HepG2 (cell line): Measurements from ENCODE around the gene PKMYT1. TPM values are rescaled to one million over a fixed set of nuclear protein-coding genes. Genes with fewer than 3 reads are reported as not detected.

ENCODE experiments used
- ATAC-seq: fragments of 200-7000 bp; cut with Tn5 transposase; 3 replicates; pipeline ENCODE4 v1.9.1; 2020; ENCODE audit warnings: mild to moderate bottlenecking, moderate library complexity
- BruUV-seq: library from RNA; stranded (reverse); fragments of 400-500 nt; replicated peaks from 2 replicates; lab custom pipeline; 2021; lab: Mats Ljungman, UMichigan
- CTCF ChIA-PET: fragments of 300-600 bp; formaldehyde crosslinking; extraction: SDS; loops from one replicate; lab custom pipeline; 2021; ENCODE audit warnings: low total read pairs, inconsistent platforms, low intra/inter-chr PET ratio; lab: Yijun Ruan, JAX
- POLR2A ChIA-PET: fragments of 350-600 bp; sonication (Branson Sonifier 250); formaldehyde crosslinking; loops from one replicate; lab custom pipeline; 2020; ENCODE audit warnings: antibody characterized with exemption, inconsistent platforms; lab: Yijun Ruan, JAX
- DNase-seq: peaks from one replicate; pipeline ENCODE4 v3.0.0-alpha.2; 2015; ENCODE audit warnings: low spot score
- FAIRE-seq: peaks from 3 replicates; lab custom pipeline; 2011; peaks lifted over from hg19 to GRCh38; lab: Jason Lieb, UNC
- H2AFZ ChIP-seq: one replicate; pipeline ENCODE4 v1.6.1; 2011; ENCODE audit warnings: low read length, inconsistent platforms
- H3K27ac ChIP-seq: fragments of 300-600 bp; 3 replicates; pipeline ENCODE4 v1.8.0; 2011; ENCODE audit warnings: mixed run types, mild to moderate bottlenecking, mixed read lengths, low read length, inconsistent platforms; ENCODE audit not compliant: insufficient read depth; ENCODE audit errors: extremely low read length
- H3K27me3 ChIP-seq, 2 experiments: fragments of 200-600 bp in 1 of 2; 2 replicates in 1 of 2; 3 replicates in 1 of 2; pipeline versions ENCODE4 v1.6.0 to v1.8.0; 2011; ENCODE audit warnings: low read length in 2 of 2, mild to moderate bottlenecking in 2 of 2, moderate library complexity in 2 of 2, inconsistent platforms in 1 of 2; ENCODE audit not compliant: insufficient read depth in 2 of 2, control insufficient read depth in 1 of 2
- H3K36me3 ChIP-seq, 2 experiments: fragments of 200-600 bp in 1 of 2; replicated peaks in 1 of 2; 2 replicates in 1 of 2; 3 replicates in 1 of 2; pipeline versions ENCODE4 v1.5.1 to v1.8.0; 2011; ENCODE audit warnings: low read length in 2 of 2, inconsistent platforms in 1 of 2; ENCODE audit not compliant: insufficient read depth in 2 of 2, control insufficient read depth in 1 of 2
- H3K4me1 ChIP-seq: 2 replicates; pipeline ENCODE4 v1.5.1; 2012; ENCODE audit warnings: low read length, inconsistent platforms; ENCODE audit not compliant: insufficient read depth
- H3K4me2 ChIP-seq: 2 replicates; pipeline ENCODE4 v1.6.0; 2011; ENCODE audit warnings: low read depth, low read length, inconsistent platforms
- H3K4me3 ChIP-seq, 3 experiments: fragments of 200-600 bp in 1 of 3; sonication (generic), shearing (Covaris generic) in 1 of 3; replicated peaks in 1 of 3; 2 replicates each; pipeline ENCODE4 v1.5.1; 2011 to 2016; ENCODE audit warnings: low read length in 3 of 3, inconsistent platforms in 2 of 3, low read depth in 2 of 3, mild to moderate bottlenecking in 2 of 3, control low read depth in 1 of 3, mixed read lengths in 1 of 3; ENCODE audit not compliant: insufficient read depth in 1 of 3
- H3K79me2 ChIP-seq: one replicate; pipeline ENCODE4 v1.6.1; 2011; ENCODE audit warnings: low read length, inconsistent platforms; ENCODE audit not compliant: insufficient read depth
- H3K9ac ChIP-seq: 2 replicates; pipeline ENCODE4 v1.6.0; 2011; ENCODE audit warnings: mild to moderate bottlenecking, low read depth, low read length, inconsistent platforms; ENCODE audit not compliant: insufficient read depth
- H3K9me3 ChIP-seq: 2 replicates; pipeline ENCODE4 v1.5.1; 2012; ENCODE audit warnings: mild to moderate bottlenecking, low read length
- H4K20me1 ChIP-seq: 2 replicates; pipeline ENCODE4 v1.6.0; 2011; ENCODE audit warnings: inconsistent platforms, mild to moderate bottlenecking, low read length, moderate library complexity; ENCODE audit not compliant: insufficient read depth
- ARID2 ChIP-seq: sonication (generic); formaldehyde crosslinking; IDR thresholded peaks from 2 replicates; pipeline ENCODE4 v1.8.1; 2022; ENCODE audit warnings: mild to moderate bottlenecking, missing genetic modification reagents, borderline replicate concordance
- DMAP1 ChIP-seq: IDR thresholded peaks from 2 replicates; pipeline ENCODE4 v1.6.1; 2016
- EED ChIP-seq: sonication (generic); formaldehyde crosslinking; IDR thresholded peaks from 2 replicates; pipeline ENCODE4 v1.5.0; 2020; ENCODE audit warnings: mild to moderate bottlenecking, missing genetic modification reagents
- FOSL2 ChIP-seq: sonication (generic); formaldehyde crosslinking; IDR thresholded peaks from 2 replicates; pipeline ENCODE4 v1.4.0; 2020; ENCODE audit warnings: missing genetic modification reagents
- GATAD2A ChIP-seq: IDR thresholded peaks from 2 replicates; pipeline ENCODE4 v1.6.1; 2016
- HMG20A ChIP-seq: IDR thresholded peaks from 2 replicates; pipeline ENCODE4 v1.6.1; 2016; ENCODE audit warnings: borderline replicate concordance
- JUNB ChIP-seq: sonication (generic); formaldehyde crosslinking; IDR thresholded peaks from 2 replicates; pipeline ENCODE4 v1.8.0; 2022; ENCODE audit warnings: missing genetic modification reagents, mild to moderate bottlenecking, borderline replicate concordance
- MED8 ChIP-seq: sonication (generic); formaldehyde crosslinking; IDR thresholded peaks from 2 replicates; pipeline ENCODE4 v1.8.1; 2023; ENCODE audit warnings: mild to moderate bottlenecking, missing genetic modification reagents; ENCODE audit not compliant: insufficient replicate concordance
- MEF2D ChIP-seq: sonication (generic); formaldehyde crosslinking; IDR thresholded peaks from 2 replicates; pipeline ENCODE4 v1.5.1; 2020; ENCODE audit warnings: mild to moderate bottlenecking, missing genetic modification reagents
- NFE2L1 ChIP-seq: sonication (generic); formaldehyde crosslinking; IDR thresholded peaks from 2 replicates; pipeline ENCODE4 v1.4.0; 2020; ENCODE audit warnings: missing genetic modification reagents, mild to moderate bottlenecking, borderline replicate concordance
- NR2F1 ChIP-seq, 2 experiments: fragments of 450-650 bp in 1 of 2; formaldehyde crosslinking in 1 of 2; IDR thresholded peaks; 2 replicates each; pipeline versions ENCODE4 v1.5.0 to v1.6.1; 2016 to 2020; ENCODE audit warnings: mild to moderate bottlenecking in 1 of 2, missing compliant biosample characterization in 1 of 2, missing genetic modification reagents in 1 of 2, moderate library complexity in 1 of 2
- RAD21 ChIP-seq: fragments of 450-650 bp; formaldehyde crosslinking; IDR thresholded peaks from 2 replicates; pipeline ENCODE4 v1.5.0; 2020; ENCODE audit warnings: mild to moderate bottlenecking
- RAD51 ChIP-seq: fragments of 450-650 bp; IDR thresholded peaks from 2 replicates; pipeline ENCODE4 v1.6.1; 2016; ENCODE audit warnings: borderline replicate concordance
- RBAK ChIP-seq: sonication (generic); formaldehyde crosslinking; IDR thresholded peaks from 2 replicates; pipeline ENCODE4 v1.5.1; 2020; ENCODE audit warnings: mild to moderate bottlenecking, missing genetic modification reagents
- RBFOX2 ChIP-seq: fragments of 200-400 bp; formaldehyde crosslinking; IDR thresholded peaks from 2 replicates; pipeline ENCODE4 v1.6.1; 2017; ENCODE audit warnings: low read depth, mild to moderate bottlenecking, low read length
- SAP130 ChIP-seq: IDR thresholded peaks from 2 replicates; pipeline ENCODE4 v1.6.1; 2016; ENCODE audit warnings: low read depth
- SKI ChIP-seq: fragments of 450-650 bp; IDR thresholded peaks from one replicate; pipeline ENCODE4 v1.6.1; 2018; ENCODE audit warnings: mild to moderate bottlenecking; ENCODE audit not compliant: partially characterized antibody
- TEAD3 ChIP-seq: optimal IDR thresholded peaks from 2 replicates; pipeline ENCODE3; 2016; ENCODE audit warnings: borderline replicate concordance
- XRCC5 ChIP-seq: fragments of 200-400 bp; formaldehyde crosslinking; optimal IDR thresholded peaks from 2 replicates; pipeline ENCODE3; 2017; ENCODE audit warnings: mild to moderate bottlenecking, low read length
- ZNF605 ChIP-seq: sonication (generic); formaldehyde crosslinking; IDR thresholded peaks from 2 replicates; pipeline ENCODE4 v1.8.0; 2022; ENCODE audit warnings: mild to moderate bottlenecking, missing genetic modification reagents
- ZNF619 ChIP-seq: sonication (generic); formaldehyde crosslinking; IDR thresholded peaks from 2 replicates; pipeline ENCODE4 v1.4.0; 2020; ENCODE audit warnings: mild to moderate bottlenecking, missing genetic modification reagents
- ZNF670 ChIP-seq: sonication (generic); formaldehyde crosslinking; IDR thresholded peaks from 2 replicates; pipeline ENCODE4 v1.8.0; 2022; ENCODE audit warnings: mild to moderate bottlenecking, missing genetic modification reagents, borderline replicate concordance
- ZNF879 ChIP-seq: sonication (generic); formaldehyde crosslinking; IDR thresholded peaks from 2 replicates; pipeline ENCODE4 v1.8.1; 2023; ENCODE audit warnings: missing genetic modification reagents
- WGBS: methylation state at CpG from one replicate; pipeline ENCODE4 v1.1.6; 2017; ENCODE audit warnings: low lambda C conversion rate; 5-methylcytosine and 5-hydroxymethylcytosine counted together
- in situ Hi-C: cut with HindIII; loops from 2 replicates; pipeline ENCODE4 v1.10.0; 2017; ENCODE audit warnings: low pct_unique_long_range_greater_than_20kb; ENCODE audit not compliant: extremely low pct_ligation_motif_present
- intact Hi-C: fragments of 100-400 bp; cut with micrococcal nuclease; formaldehyde crosslinking; loops from one replicate; pipeline ENCODE4 v1.10.0; 2022; ENCODE audit not compliant: unreplicated experiment
- polyA plus RNA-seq, 8 experiments: library from polyadenylated mRNA; depleted of rRNA in 3 of 8; stranded (reverse) in 7 of 8; unstranded in 1 of 8; fragments of >200 nt; fragmentation: Illumina TruSeq in 4 of 8; extraction: Trizol in 4 of 8; gene quantifications; 2 replicates each; pipeline versions ENCODE4 v1.2.1 to v1.2.3, GENCODE V29; 2011 to 2016; ENCODE audit warnings: low read depth in 4 of 8, missing spikeins in 1 of 8, mixed read lengths in 1 of 8; ENCODE audit not compliant: insufficient read depth in 1 of 8
- total RNA-seq, 5 experiments: library from RNA; depleted of rRNA; stranded (reverse); fragments of >200 nt; fragmentation: Illumina TruSeq; extraction: Trizol; gene quantifications; 2 replicates each; pipeline ENCODE4 v1.2.3, GENCODE V29; 2016; ENCODE audit warnings: low read depth in 1 of 5
- TF ChIP-seq, protein P1 (sequence below): sonication (generic); formaldehyde crosslinking; IDR thresholded peaks from 2 replicates; pipeline ENCODE4 v1.4.0; 2020; ENCODE audit warnings: missing genetic modification reagents, borderline replicate concordance
- TF ChIP-seq, protein P2 (sequence below): sonication (generic); formaldehyde crosslinking; IDR thresholded peaks from 2 replicates; pipeline ENCODE4 v1.4.0; 2020; ENCODE audit warnings: mild to moderate bottlenecking, missing genetic modification reagents

The PKMYT1 gene
- total and polyA plus RNA-seq, 2 of the 13 experiments (the other 11 are each of a cell fraction or from before 2014, with no cell fraction given), result 7.0 to 27.8 TPM

DNA sequence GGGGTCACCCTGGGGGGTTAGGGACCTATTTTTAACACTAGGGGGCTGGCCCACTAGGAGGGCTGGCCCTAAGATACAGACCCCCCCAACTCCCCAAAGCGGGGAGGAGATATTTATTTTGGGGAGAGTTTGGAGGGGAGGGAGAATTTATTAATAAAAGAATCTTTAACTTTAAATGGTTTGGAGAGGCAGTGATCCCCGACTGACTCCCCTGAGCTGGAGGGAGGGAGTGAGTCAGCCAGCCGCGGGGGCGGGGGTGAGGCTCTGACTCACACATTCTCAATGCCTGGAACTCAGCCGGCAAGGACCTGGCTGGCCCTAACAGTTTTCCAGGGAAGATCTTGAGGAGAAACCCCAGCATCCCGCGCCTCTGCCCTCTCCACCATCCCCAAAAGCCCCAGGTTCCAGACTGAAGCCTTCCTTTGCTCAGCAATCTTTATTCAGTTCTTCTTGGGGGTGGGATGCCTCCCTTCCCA is 42.0 kb upstream of the PKMYT1 start:
- Histone ChIP-seq H3K79me2 (peaks cover 5% of the 10 kb centered on the region), H3K9ac (peak overlapping the region; percentile 99), H3K4me1 (peaks cover 55% of the 10 kb centered on the region), H3K27me3 (no peaks in the 10 kb centered on the region; a peak in 2 of 5 replicates), H3K27ac (peak overlapping the region; percentile 93), H3K4me2 (peak overlapping the region; percentile 85), H3K9me3 (no peaks in the 10 kb centered on the region), H3K36me3 (peaks cover 14 to 17% of the 10 kb centered on the region in 2 experiments; a peak in 4 of 5 replicates), H2AFZ (no peak overlapping the region), H3K4me3 (peak overlapping the region; percentile 65 to 93 (median 76); a peak in 5 of 6 replicates), H4K20me1 (peaks cover 31% of the 10 kb centered on the region; the same call in 1 of the 2 replicates)
- in situ Hi-C loops, result no loop called here
- intact Hi-C loops, result no loop called here
- ATAC-seq (peak; percentile 14), FAIRE-seq (no peak), DNase-seq (peak; percentile 76)
- BruUV-seq, result no TSS peak
- CTCF ChIA-PET, result no interaction called here
- 6% methylated on average over 8 of the region's 8 CpGs for WGBS
- POLR2A ChIA-PET, result interaction anchor here (0.6 to 18.8 kb wide), 13 partner anchors 9 to 227 kb away, joined by 3 to 750 read pairs (median 5); partner anchors contain the start of genes CLDN9, IL32, PKMYT1 and ZNF213
- TF ChIP-seq, protein P1, sequence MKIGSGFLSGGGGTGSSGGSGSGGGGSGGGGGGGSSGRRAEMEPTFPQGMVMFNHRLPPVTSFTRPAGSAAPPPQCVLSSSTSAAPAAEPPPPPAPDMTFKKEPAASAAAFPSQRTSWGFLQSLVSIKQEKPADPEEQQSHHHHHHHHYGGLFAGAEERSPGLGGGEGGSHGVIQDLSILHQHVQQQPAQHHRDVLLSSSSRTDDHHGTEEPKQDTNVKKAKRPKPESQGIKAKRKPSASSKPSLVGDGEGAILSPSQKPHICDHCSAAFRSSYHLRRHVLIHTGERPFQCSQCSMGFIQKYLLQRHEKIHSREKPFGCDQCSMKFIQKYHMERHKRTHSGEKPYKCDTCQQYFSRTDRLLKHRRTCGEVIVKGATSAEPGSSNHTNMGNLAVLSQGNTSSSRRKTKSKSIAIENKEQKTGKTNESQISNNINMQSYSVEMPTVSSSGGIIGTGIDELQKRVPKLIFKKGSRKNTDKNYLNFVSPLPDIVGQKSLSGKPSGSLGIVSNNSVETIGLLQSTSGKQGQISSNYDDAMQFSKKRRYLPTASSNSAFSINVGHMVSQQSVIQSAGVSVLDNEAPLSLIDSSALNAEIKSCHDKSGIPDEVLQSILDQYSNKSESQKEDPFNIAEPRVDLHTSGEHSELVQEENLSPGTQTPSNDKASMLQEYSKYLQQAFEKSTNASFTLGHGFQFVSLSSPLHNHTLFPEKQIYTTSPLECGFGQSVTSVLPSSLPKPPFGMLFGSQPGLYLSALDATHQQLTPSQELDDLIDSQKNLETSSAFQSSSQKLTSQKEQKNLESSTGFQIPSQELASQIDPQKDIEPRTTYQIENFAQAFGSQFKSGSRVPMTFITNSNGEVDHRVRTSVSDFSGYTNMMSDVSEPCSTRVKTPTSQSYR (CRISPR knock-in tag), result peak; percentile 30; the same call in 1 of the 2 replicates
- TF ChIP-seq RAD21 (CRISPR knock-in tag), result 0 out of 2 replicates have a peak, but pooled peaks have one; percentile 14
- TF ChIP-seq EED (CRISPR knock-in tag), result no peak
- peak; percentile 89 for TF ChIP-seq TEAD3 (CRISPR knock-in tag)
- peak in 1 of 2 experiments; percentile 40; a peak in 1 of 4 replicates for TF ChIP-seq NR2F1 (CRISPR knock-in tag; IDR thresholded peaks at IDR 0.05)
- peak; percentile 98 for TF ChIP-seq FOSL2 (CRISPR knock-in tag)
- 0 out of 2 replicates have a peak, but pooled peaks have one; percentile 26 for TF ChIP-seq RBFOX2
- TF ChIP-seq XRCC5, result peak; percentile 19
- peak; percentile 10 for TF ChIP-seq SKI
- no peak for TF ChIP-seq DMAP1 (CRISPR knock-in tag)
- TF ChIP-seq RAD51, result no peak
- no peak for TF ChIP-seq MEF2D (CRISPR knock-in tag)
- peak; percentile 68; the same call in 1 of the 2 replicates for TF ChIP-seq JUNB (CRISPR knock-in tag)
- TF ChIP-seq RBAK (CRISPR knock-in tag), result no peak
- TF ChIP-seq HMG20A, result no peak
- no peak for TF ChIP-seq ARID2
- TF ChIP-seq NFE2L1 (CRISPR knock-in tag), result no peak
- TF ChIP-seq, protein P2, sequence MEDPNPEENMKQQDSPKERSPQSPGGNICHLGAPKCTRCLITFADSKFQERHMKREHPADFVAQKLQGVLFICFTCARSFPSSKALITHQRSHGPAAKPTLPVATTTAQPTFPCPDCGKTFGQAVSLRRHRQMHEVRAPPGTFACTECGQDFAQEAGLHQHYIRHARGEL (CRISPR knock-in tag), result no peak
- peak; percentile 55 for TF ChIP-seq SAP130 (CRISPR knock-in tag)
- TF ChIP-seq ZNF619 (CRISPR knock-in tag), result no peak
- no peak for TF ChIP-seq ZNF605 (CRISPR knock-in tag)
- peak; percentile 16; the same call in 1 of the 2 replicates for TF ChIP-seq GATAD2A
- no peak for TF ChIP-seq ZNF879 (CRISPR knock-in tag)
- no peak for TF ChIP-seq MED8
- TF ChIP-seq ZNF670 (CRISPR knock-in tag), result no peak
